Endothelial cell (in vitro differentiated cells): ENCODE data around the gene VPS33B. TPM values are rescaled to one million over a fixed set of nuclear protein-coding genes. Genes with fewer than 3 reads are reported as not detected.

ENCODE experiments used
- DNase-seq: peaks from one replicate; pipeline ENCODE4 v3.0.0; 2021; ENCODE audit warnings: low spot score
- H3K27ac Mint-ChIP-seq: one replicate; pipeline ENCODE4 v1.8.0; 2021; ENCODE audit warnings: mixed read lengths, inconsistent platforms; ENCODE audit not compliant: unreplicated experiment
- H3K27me3 Mint-ChIP-seq: one replicate; pipeline ENCODE4 v1.8.0; 2021; ENCODE audit warnings: mild to moderate bottlenecking, moderate library complexity, mixed read lengths, inconsistent platforms; ENCODE audit not compliant: unreplicated experiment
- H3K36me3 Mint-ChIP-seq: one replicate; pipeline ENCODE4 v1.8.0; 2021; ENCODE audit warnings: mild to moderate bottlenecking, low read depth, mixed read lengths, inconsistent platforms; ENCODE audit not compliant: unreplicated experiment
- H3K4me1 Mint-ChIP-seq: one replicate; pipeline ENCODE4 v1.8.0; 2021; ENCODE audit warnings: mild to moderate bottlenecking, mixed read lengths, inconsistent platforms; ENCODE audit not compliant: unreplicated experiment
- H3K4me3 Mint-ChIP-seq: one replicate; pipeline ENCODE4 v1.8.0; 2021; ENCODE audit warnings: mild to moderate bottlenecking, mixed read lengths, inconsistent platforms; ENCODE audit not compliant: unreplicated experiment
- H3K9me3 Mint-ChIP-seq: one replicate; pipeline ENCODE4 v1.8.0; 2021; ENCODE audit warnings: mixed read lengths, inconsistent platforms; ENCODE audit not compliant: unreplicated experiment
- total RNA-seq: library from RNA; stranded (reverse); fragmentation: NEBNext Ultra II Directional; extraction: Animal tissue kit (Norgen Biotek cat#: 25700); gene quantifications from one replicate; pipeline ENCODE4 v1.2.1, GENCODE V29; 2021; ENCODE audit not compliant: unreplicated experiment
- TF ChIP-seq, protein P1 (sequence below): fragments of 200-600 bp; sonication (generic); IDR thresholded peaks from one replicate; pipeline ENCODE4 v1.5.0; 2021; ENCODE audit warnings: antibody characterized with exemption; ENCODE audit not compliant: unreplicated experiment

VPS33B gene
- total RNA-seq, 1 donor from 2014 or later = 16.0 TPM

DNA sequence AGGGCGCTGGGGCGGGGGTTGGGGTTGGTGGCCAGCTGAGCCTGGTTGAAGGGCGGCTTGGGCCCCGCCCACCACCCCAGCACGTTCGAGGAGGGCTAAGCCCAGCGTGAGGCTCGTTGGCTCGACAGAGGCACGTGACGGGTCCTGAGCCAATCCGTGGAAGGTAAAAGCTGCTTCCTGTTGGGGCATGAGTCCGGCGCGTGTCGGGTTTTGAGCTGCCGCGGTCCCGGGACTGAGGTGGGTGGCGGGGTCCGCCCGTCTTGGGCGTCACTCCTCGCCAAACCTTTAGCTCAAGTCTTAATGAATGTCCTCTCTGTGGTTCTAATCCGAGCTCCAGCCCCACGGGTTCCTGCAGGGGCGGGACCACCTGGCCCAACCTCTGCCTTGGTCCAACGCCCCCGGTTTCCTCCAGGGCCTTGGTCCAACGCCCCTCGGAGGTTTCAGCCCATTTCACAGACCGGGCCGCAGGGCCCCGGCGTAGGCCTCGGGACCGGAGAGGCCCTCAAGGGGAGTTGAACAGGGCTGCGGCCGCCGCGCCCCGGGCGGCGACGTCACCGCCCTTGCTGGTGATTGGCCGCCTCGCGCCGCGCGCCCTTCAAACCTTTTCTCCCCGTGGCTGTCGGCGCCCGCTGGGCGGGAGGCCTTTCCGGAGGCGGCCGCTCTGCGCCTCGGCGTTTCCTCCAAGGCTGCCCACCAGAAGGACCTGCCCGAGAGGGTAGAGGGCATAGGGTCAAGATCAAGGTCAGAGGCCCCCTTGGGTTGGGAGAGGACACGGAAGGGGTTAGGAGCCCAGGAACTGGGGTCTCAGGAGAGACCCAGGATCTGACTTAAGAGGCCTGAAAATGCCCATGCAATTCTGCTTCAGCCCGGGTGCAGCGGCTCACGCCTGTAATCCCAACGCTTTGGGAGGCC lies 67.4 kb downstream of the VPS33B start, which contains the start of gene RCCD1:
Gene RCCD1 (plus strand): TSS at position 173 of the 912 bp plus-strand sequence. CDS start 1,851 bp downstream, outside the sequence.
- H3K9me3 Mint-ChIP-seq = no peaks in the 10 kb centered on the region
- peaks cover 15% of the 10 kb centered on the region for H3K36me3 Mint-ChIP-seq
- peaks cover 2% of the 10 kb centered on the region for H3K4me1 Mint-ChIP-seq
- H3K4me3 Mint-ChIP-seq = peak within 1 kb of the TSS; percentile 83
- peaks cover 12% of the 10 kb centered on the region for H3K27me3 Mint-ChIP-seq
- DNase-seq = peak; percentile 87
- TF ChIP-seq, protein P1, sequence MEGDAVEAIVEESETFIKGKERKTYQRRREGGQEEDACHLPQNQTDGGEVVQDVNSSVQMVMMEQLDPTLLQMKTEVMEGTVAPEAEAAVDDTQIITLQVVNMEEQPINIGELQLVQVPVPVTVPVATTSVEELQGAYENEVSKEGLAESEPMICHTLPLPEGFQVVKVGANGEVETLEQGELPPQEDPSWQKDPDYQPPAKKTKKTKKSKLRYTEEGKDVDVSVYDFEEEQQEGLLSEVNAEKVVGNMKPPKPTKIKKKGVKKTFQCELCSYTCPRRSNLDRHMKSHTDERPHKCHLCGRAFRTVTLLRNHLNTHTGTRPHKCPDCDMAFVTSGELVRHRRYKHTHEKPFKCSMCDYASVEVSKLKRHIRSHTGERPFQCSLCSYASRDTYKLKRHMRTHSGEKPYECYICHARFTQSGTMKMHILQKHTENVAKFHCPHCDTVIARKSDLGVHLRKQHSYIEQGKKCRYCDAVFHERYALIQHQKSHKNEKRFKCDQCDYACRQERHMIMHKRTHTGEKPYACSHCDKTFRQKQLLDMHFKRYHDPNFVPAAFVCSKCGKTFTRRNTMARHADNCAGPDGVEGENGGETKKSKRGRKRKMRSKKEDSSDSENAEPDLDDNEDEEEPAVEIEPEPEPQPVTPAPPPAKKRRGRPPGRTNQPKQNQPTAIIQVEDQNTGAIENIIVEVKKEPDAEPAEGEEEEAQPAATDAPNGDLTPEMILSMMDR = peak; percentile 14
- peak within 1 kb of the TSS; percentile 75 for H3K27ac Mint-ChIP-seq

- peaks cover 20% of the 10 kb centered on the region for H3K36me3 Mint-ChIP-seq
These were observed 68.3 kb downstream of the VPS33B start for GRCh38 chr15:90953947-90954711.

GRCh38 chr15:90952901-90953677 lies 69.3 kb downstream of the VPS33B start:
- Mint-ChIP-seq H3K27ac (no peak overlapping the region), H3K9me3 (no peaks in the 10 kb centered on the region), H3K36me3 (peaks cover 28% of the 10 kb centered on the region), H3K27me3 (peaks cover 12% of the 10 kb centered on the region), H3K4me1 (peaks cover 2% of the 10 kb centered on the region), H3K4me3 (no peak overlapping the region)
- DNase-seq = no peak
- TF ChIP-seq, protein P1 = no peak

More at GRCh38 chr15:90953947-90954711, 68.3 kb downstream of the VPS33B start:
- peaks cover 12% of the 10 kb centered on the region for H3K27me3 Mint-ChIP-seq
- no peak for DNase-seq
- H3K4me1 Mint-ChIP-seq = peaks cover 2% of the 10 kb centered on the region
- no peaks in the 10 kb centered on the region for H3K9me3 Mint-ChIP-seq
- TF ChIP-seq, protein P1 = no peak
- peak overlapping the region; percentile 48 for H3K27ac Mint-ChIP-seq
- H3K4me3 Mint-ChIP-seq = peak overlapping the region; percentile 83

DNA sequence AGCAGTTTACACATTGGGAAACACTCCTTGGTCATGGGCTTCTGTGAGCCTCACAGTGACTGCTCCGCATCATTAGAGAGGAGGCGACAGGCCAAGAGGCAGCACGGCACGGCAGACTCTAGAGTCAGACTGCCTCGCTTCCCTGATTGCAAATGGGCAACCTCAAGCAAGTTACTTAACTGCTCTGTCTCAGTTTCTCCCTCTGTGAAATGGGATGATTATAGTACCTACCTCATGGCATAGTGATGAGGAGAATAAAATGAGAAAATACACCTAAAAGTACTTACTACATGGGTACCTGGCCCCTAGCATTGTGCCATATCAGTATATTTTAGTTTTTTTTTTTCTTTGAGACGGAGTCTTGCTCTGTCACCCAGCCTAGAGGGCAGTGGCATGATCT lies 71.7 kb downstream of the VPS33B start:
- Mint-ChIP-seq H3K27ac (no peak overlapping the region), H3K27me3 (peaks cover 8% of the 10 kb centered on the region), H3K4me1 (no peaks in the 10 kb centered on the region), H3K9me3 (no peaks in the 10 kb centered on the region), H3K36me3 (peaks cover 31% of the 10 kb centered on the region), H3K4me3 (no peak overlapping the region)
- TF ChIP-seq, protein P1 = no peak
- no peak for DNase-seq
